Heart left ventricle (tissue), 16 donors: ENCODE data around the gene SYF2. TPM values are rescaled to one million over a fixed set of nuclear protein-coding genes. Genes with fewer than 3 reads are reported as not detected.

Source experiments
- ATAC-seq, 4 donors: fragments of 200-7000 bp; cut with Tn5 transposase; one replicate each; pipeline ENCODE4 v1.9.1; 2020 to 2022; ENCODE audit warnings: moderate library complexity in 4 of 4, mild to moderate bottlenecking in 3 of 4, moderate number of reproducible peaks in 1 of 4
- DNase-seq, 5 donors: peaks; one replicate each; pipeline ENCODE4 v3.0.0-alpha.2; 2020
- H3K27ac ChIP-seq, 12 donors: fragments of 200-600 bp; sonication (generic) in 4 of 12; one replicate each; pipeline versions ENCODE4 v1.5.0 to v1.8.0; 2016 to 2022; ENCODE audit warnings: mild to moderate bottlenecking in 2 of 12
- H3K27me3 ChIP-seq, 9 donors: fragments of 200-600 bp; sonication (generic) in 2 of 9; one replicate each; pipeline versions ENCODE4 v1.5.1 to v1.8.0; 2016 to 2022; ENCODE audit warnings: mild to moderate bottlenecking in 3 of 9
- H3K36me3 ChIP-seq, 9 donors: fragments of 200-600 bp; sonication (generic) in 2 of 9; one replicate each; pipeline versions ENCODE4 v1.5.0 to v1.8.0; 2018 to 2022; ENCODE audit warnings: mild to moderate bottlenecking in 2 of 9
- H3K4me1 ChIP-seq, 12 donors: fragments of 200-600 bp; sonication (generic) in 4 of 12; one replicate each; pipeline versions ENCODE4 v1.5.0 to v1.8.0; 2016 to 2022; ENCODE audit warnings: mild to moderate bottlenecking in 3 of 12
- H3K4me3 ChIP-seq, 12 donors: fragments of 200-600 bp; sonication (generic) in 4 of 12; one replicate each; pipeline versions ENCODE4 v1.5.0 to v1.8.0; 2017 to 2022; ENCODE audit warnings: mild to moderate bottlenecking in 9 of 12, moderate library complexity in 4 of 12
- H3K9me3 ChIP-seq, 12 donors: fragments of 200-600 bp; sonication (generic) in 4 of 12; one replicate each; pipeline versions ENCODE4 v1.5.0 to v1.8.0; 2016 to 2022; ENCODE audit warnings: mild to moderate bottlenecking in 1 of 12
- CTCF ChIP-seq, 12 donors: fragments of 200-600 bp; sonication (generic) in 4 of 12; IDR thresholded peaks; one replicate each; pipeline versions ENCODE4 v1.5.0 to v1.8.0; 2018 to 2022; ENCODE audit warnings: antibody characterized with exemption in 12 of 12, mild to moderate bottlenecking in 5 of 12
- POLR2A ChIP-seq, 2 donors: fragments of 450-650 bp; IDR thresholded peaks; one replicate each; pipeline ENCODE4 v1.6.1; 2017; ENCODE audit warnings: antibody characterized with exemption in 2 of 2, mild to moderate bottlenecking in 2 of 2, moderate library complexity in 2 of 2
- WGBS, 4 donors: extraction: QIAGEN DNeasy Blood & Tissue Kit in 2 of 4; methylation state at CpG; one replicate each; pipeline versions ENCODE4 v1.1.5 to v1.1.7; 2013 to 2018; 5-methylcytosine and 5-hydroxymethylcytosine counted together
- intact Hi-C, 10 donors: fragments of 100-400 bp; cut with DNase I; formaldehyde crosslinking; loops; one replicate each; pipeline versions ENCODE4 v1.11.1 to v1.14.2; 2022
- polyA plus RNA-seq, 2 donors: library from polyadenylated mRNA; stranded (reverse); fragments of 200-250 nt; gene quantifications; one replicate each; pipeline ENCODE4 v1.2.3, GENCODE V29; 2013
- total RNA-seq, 9 donors: library from RNA; depleted of rRNA in 2 of 9; stranded (reverse); fragments of >200 nt in 2 of 9; fragmentation: NEBNext Ultra II Directional in 3 of 9; extraction: Animal tissue kit (Norgen Biotek cat#: 25700) in 3 of 9; gene quantifications; one replicate each; pipeline versions ENCODE4 v1.1.0 to v1.2.4, GENCODE V29; 2016 to 2023
- donor health status: ischemic (EF 13 %, LVEDD 7.1; RV severe dilation, severe dysfunction).
- donor health status: healthy with polysubstance abuse.
- donor health status: DM: no; HTN: yes; CAD: no.
- donor health status: DM: no; HTN: no; CAD: no.
- donor health status: ischemic (EF 25% LVEDD 6.9; RV normal size, moderate dysfunction).
- donor health status: ischemic (EF 25% LVEDD 5.7; RV mildly dilated, moderate dysfunction).
- donor health status: healthy.
- donor health status: DM: yes; HTN: yes; CAD: no.
- donor health status: ischemic (EF 35%, LVEDD 5.7; RV mildly dilated, moderate dysfunction).
- donor health status: nonischemic (EF 11% LVEDD 7.7; RV severe dilation, severe dysfunction).
- donor health status: DM: yes; HTN: yes; CAD: no.
- donor health status: PGD.
- donor health status: ischemic (EF 29% LVEDD 5.4; RV normal size, mild dysfunction).
- donor health status: nonischemic (EF 23%, LVEDD 6.1; RV moderate dilation, normal function).

SYF2 gene
- total and polyA plus RNA-seq, 11 donors = 25.0 to 60.3 (median 35.4) TPM

GRCh38 chr1:25256578-25256965, 24.3 kb upstream of the SYF2 start:
- ATAC-seq = no peak
- Histone ChIP-seq H3K4me3 (no peak overlapping the region), H3K36me3 (peaks cover 0 to 4% (median 0%) of the 10 kb centered on the region in 9 donors), H3K9me3 (no peaks in the 10 kb centered on the region), H3K4me1 (peaks cover 0 to 11% (median 2%) of the 10 kb centered on the region in 12 donors), H3K27me3 (no peaks in the 10 kb centered on the region), H3K27ac (no peak overlapping the region)
- intact Hi-C loops = no loop called here
- DNase-seq = no peak
- WGBS, 4 donors = 94 to 97% (median 94%) methylated on average over 5 of the region's 5 CpGs
- TF ChIP-seq CTCF (IDR thresholded peaks at IDR 0.05) (no peak), POLR2A (IDR thresholded peaks at IDR 0.05) (no peak)

GRCh38 chr1:25255706-25256577, 23.6 kb upstream of the SYF2 start:
- ATAC-seq (no peak), DNase-seq (no peak)
- intact Hi-C loops = no loop called here
- Histone ChIP-seq H3K4me1 (peaks cover 0 to 10% (median 2%) of the 10 kb centered on the region in 12 donors), H3K4me3 (no peak overlapping the region), H3K36me3 (peaks cover 0 to 7% (median 0%) of the 10 kb centered on the region in 9 donors), H3K27ac (no peak overlapping the region), H3K27me3 (no peaks in the 10 kb centered on the region), H3K9me3 (no peaks in the 10 kb centered on the region)
- TF ChIP-seq POLR2A (IDR thresholded peaks at IDR 0.05) (no peak), CTCF (IDR thresholded peaks at IDR 0.05) (no peak)
- 77 to 90% (median 83%) methylated on average over 18 of the region's 18 CpGs for WGBS, 4 donors

GRCh38 chr1:25253911-25254310, 21.6 kb upstream of the SYF2 start:
- WGBS, 4 donors = 95 to 100% (median 97%) methylated on average over 2 of the region's 2 CpGs
- peaks cover 0 to 7% (median 0%) of the 10 kb centered on the region in 9 donors for H3K36me3 ChIP-seq
- H3K9me3 ChIP-seq = no peaks in the 10 kb centered on the region
- no peaks in the 10 kb centered on the region for H3K27me3 ChIP-seq
- H3K27ac ChIP-seq = no peak overlapping the region
- intact Hi-C loops = loop anchor here in 1 of 10 donors (5.0 kb wide), 1 partner anchor 88 kb away; no protein-coding TSS in a partner anchor
- ATAC-seq (no peak), DNase-seq (no peak)
- TF ChIP-seq POLR2A (IDR thresholded peaks at IDR 0.05) (no peak), CTCF (IDR thresholded peaks at IDR 0.05) (no peak)
- H3K4me3 ChIP-seq = no peak overlapping the region
- H3K4me1 ChIP-seq = no peaks in the 10 kb centered on the region
